ENCODE measurements around the gene C1orf216. TPM values are rescaled to one million over a fixed set of nuclear protein-coding genes. Genes with fewer than 3 reads are reported as not detected.
"Not testable (repeated sequence)": the region's sequence is repeated elsewhere in the genome, so short reads cannot be mapped to it uniquely, and the experiment has no call there.

Gene C1orf216
- total RNA-seq, 4 donors from 2014 or later = 9.1 to 21.8 (median 18.4) TPM

- H3K9me3 ChIP-seq = no peaks in the 10 kb centered on the region
- H3K27me3 ChIP-seq = peaks cover 0 to 6% of the 10 kb centered on the region in 2 donors
- no peak for DNase-seq
- H3K36me3 ChIP-seq = no peaks in the 10 kb centered on the region
- H3K4me3 ChIP-seq = no peak overlapping the region
- no peak overlapping the region for H3K27ac ChIP-seq
- no peaks in the 10 kb centered on the region for H3K4me1 ChIP-seq
- TF ChIP-seq POLR2A (IDR thresholded peaks at IDR 0.05) = no peak
- intact Hi-C loops (cut with DNase I; ENCODE audit: low total_unique reads) = no loop called here
Observed at GRCh38 chr1:35692317-35692716, 26.4 kb downstream of the C1orf216 start.

DNA sequence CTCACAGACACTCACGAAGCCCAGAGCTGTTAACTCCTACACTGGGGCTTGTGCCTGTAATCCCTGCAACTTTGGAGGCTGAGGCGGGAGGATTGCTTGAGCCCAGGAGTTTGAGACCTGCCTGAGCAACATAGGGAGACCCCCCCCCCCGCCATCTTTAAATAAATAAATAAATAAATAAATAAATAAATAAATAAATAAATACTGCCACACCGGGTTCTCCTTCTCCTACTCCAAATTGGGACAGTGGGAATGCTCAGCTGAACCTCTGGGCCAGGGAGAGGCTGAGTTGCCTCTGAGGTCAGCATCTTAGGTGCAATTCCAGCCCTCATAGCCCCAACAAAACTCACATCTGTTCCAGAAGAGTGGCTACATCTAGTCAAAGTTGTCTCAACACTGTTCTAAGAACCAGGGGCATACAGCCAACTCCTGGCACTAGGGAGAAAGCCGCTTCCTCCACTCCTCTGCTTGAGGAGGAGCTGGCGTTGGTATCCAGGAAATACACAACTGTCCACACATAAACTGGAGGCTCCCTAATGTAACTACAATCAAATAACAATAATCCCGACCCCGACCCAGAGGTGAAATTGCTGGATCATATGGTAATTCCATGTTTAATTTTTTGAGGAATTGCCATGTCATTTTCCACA is 27.0 kb downstream of the C1orf216 start:
- no peak for TF ChIP-seq POLR2A (IDR thresholded peaks at IDR 0.05)
- TF ChIP-seq, protein P1, sequence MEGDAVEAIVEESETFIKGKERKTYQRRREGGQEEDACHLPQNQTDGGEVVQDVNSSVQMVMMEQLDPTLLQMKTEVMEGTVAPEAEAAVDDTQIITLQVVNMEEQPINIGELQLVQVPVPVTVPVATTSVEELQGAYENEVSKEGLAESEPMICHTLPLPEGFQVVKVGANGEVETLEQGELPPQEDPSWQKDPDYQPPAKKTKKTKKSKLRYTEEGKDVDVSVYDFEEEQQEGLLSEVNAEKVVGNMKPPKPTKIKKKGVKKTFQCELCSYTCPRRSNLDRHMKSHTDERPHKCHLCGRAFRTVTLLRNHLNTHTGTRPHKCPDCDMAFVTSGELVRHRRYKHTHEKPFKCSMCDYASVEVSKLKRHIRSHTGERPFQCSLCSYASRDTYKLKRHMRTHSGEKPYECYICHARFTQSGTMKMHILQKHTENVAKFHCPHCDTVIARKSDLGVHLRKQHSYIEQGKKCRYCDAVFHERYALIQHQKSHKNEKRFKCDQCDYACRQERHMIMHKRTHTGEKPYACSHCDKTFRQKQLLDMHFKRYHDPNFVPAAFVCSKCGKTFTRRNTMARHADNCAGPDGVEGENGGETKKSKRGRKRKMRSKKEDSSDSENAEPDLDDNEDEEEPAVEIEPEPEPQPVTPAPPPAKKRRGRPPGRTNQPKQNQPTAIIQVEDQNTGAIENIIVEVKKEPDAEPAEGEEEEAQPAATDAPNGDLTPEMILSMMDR (IDR thresholded peaks at IDR 0.05) = no peak
- Histone ChIP-seq H3K9me3 (no peaks in the 10 kb centered on the region), H3K27ac (no peak overlapping the region), H3K27me3 (peaks cover 0 to 5% of the 10 kb centered on the region in 2 donors), H3K4me3 (no peak overlapping the region), H3K4me1 (no peaks in the 10 kb centered on the region), H3K36me3 (no peaks in the 10 kb centered on the region)
- DNase-seq = no peak
- intact Hi-C loops (cut with DNase I; ENCODE audit: low total_unique reads) = no loop called here

DNA sequence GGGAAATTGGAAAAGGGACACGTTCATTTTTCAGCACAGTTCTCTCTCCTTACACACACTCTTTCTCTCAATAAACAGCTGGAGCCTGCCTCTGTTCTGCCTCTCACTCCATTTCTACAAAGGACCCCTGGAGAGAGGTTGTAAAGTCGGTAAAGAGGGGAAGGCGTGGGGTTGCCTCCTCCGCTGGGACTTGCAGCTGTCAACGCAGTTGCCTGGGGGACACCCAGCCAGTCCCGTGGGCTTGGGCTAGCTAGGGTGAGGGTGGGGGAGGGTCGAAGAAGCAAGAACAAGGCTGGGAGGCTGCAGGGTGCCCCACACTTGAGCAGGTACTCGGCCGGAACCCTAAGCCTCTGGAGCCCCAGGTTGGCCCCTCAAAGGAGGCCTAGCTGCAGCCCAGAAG is 27.6 kb downstream of the C1orf216 start:
- no peaks in the 10 kb centered on the region for H3K27me3 ChIP-seq
- intact Hi-C loops (cut with DNase I; ENCODE audit: low total_unique reads) = no loop called here
- no peaks in the 10 kb centered on the region for H3K36me3 ChIP-seq
- H3K4me1 ChIP-seq = no peaks in the 10 kb centered on the region
- DNase-seq = no peak
- H3K9me3 ChIP-seq = no peaks in the 10 kb centered on the region
- no peak overlapping the region for H3K4me3 ChIP-seq
- no peak overlapping the region for H3K27ac ChIP-seq
- TF ChIP-seq POLR2A (IDR thresholded peaks at IDR 0.05) = no peak
- TF ChIP-seq, protein P1 (IDR thresholded peaks at IDR 0.05) = no peak

GRCh38 chr1:35690103-35690502 is 28.6 kb downstream of the C1orf216 start:
- H3K36me3 ChIP-seq; H3K4me1 ChIP-seq; H3K27ac ChIP-seq; H3K27me3 ChIP-seq; intact Hi-C loops (cut with DNase I; ENCODE audit: low total_unique reads); DNase-seq; H3K4me3 ChIP-seq; H3K9me3 ChIP-seq: not testable (repeated sequence)

GRCh38 chr1:35688161-35688560 is 30.5 kb downstream of the C1orf216 start:
- TF ChIP-seq POLR2A (IDR thresholded peaks at IDR 0.05) = no peak
- TF ChIP-seq, protein P1 (IDR thresholded peaks at IDR 0.05) = no peak
- H3K27ac ChIP-seq = no peak overlapping the region
- intact Hi-C loops (cut with DNase I; ENCODE audit: low total_unique reads) = no loop called here
- H3K36me3 ChIP-seq = no peaks in the 10 kb centered on the region
- H3K4me1 ChIP-seq = no peaks in the 10 kb centered on the region
- no peak for DNase-seq
- no peak overlapping the region for H3K4me3 ChIP-seq
- H3K27me3 ChIP-seq = no peaks in the 10 kb centered on the region
- no peaks in the 10 kb centered on the region for H3K9me3 ChIP-seq

- intact Hi-C loops (cut with DNase I; ENCODE audit: low total_unique reads) = no loop called here
- TF ChIP-seq, protein P1 (IDR thresholded peaks at IDR 0.05) = no peak
- no peak for TF ChIP-seq POLR2A (IDR thresholded peaks at IDR 0.05)
- H3K36me3 ChIP-seq = no peaks in the 10 kb centered on the region
- H3K27ac ChIP-seq = no peak overlapping the region
- H3K4me3 ChIP-seq = no peak overlapping the region
- DNase-seq = no peak
- no peaks in the 10 kb centered on the region for H3K27me3 ChIP-seq
- H3K9me3 ChIP-seq = no peaks in the 10 kb centered on the region
- no peaks in the 10 kb centered on the region for H3K4me1 ChIP-seq
Observed at GRCh38 chr1:35683012-35683411, 35.7 kb downstream of the C1orf216 start.
